ENCODE measurements around the gene LRRC8D.

DNA sequence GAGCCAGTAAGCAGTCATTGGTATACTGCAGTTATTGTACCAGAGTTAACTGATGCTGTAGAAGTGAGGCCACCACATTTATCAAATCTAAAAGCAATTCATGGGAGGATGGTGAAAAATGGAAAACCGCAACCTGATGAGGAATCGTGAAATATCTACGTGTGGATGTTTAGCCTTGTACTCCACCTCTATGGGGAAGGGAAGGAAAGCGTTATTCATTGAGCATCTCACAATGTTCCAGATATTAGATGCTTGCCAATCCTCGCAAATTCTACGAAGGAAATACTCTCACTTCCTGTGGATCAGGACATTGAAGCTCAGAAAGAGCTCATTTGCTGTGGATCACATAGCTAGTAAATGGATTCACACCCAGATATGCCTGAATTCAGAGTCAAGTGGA, 77.3 kb downstream of the LRRC8D start:
- TF ChIP-seq, protein P1, sequence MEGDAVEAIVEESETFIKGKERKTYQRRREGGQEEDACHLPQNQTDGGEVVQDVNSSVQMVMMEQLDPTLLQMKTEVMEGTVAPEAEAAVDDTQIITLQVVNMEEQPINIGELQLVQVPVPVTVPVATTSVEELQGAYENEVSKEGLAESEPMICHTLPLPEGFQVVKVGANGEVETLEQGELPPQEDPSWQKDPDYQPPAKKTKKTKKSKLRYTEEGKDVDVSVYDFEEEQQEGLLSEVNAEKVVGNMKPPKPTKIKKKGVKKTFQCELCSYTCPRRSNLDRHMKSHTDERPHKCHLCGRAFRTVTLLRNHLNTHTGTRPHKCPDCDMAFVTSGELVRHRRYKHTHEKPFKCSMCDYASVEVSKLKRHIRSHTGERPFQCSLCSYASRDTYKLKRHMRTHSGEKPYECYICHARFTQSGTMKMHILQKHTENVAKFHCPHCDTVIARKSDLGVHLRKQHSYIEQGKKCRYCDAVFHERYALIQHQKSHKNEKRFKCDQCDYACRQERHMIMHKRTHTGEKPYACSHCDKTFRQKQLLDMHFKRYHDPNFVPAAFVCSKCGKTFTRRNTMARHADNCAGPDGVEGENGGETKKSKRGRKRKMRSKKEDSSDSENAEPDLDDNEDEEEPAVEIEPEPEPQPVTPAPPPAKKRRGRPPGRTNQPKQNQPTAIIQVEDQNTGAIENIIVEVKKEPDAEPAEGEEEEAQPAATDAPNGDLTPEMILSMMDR (IDR thresholded peaks at IDR 0.05): no peak
- TF ChIP-seq POLR2A (IDR thresholded peaks at IDR 0.05): no peak
